K562 (cell line): ENCODE measurements around the gene SPATC1L. TPM values are rescaled to one million over a fixed set of nuclear protein-coding genes. Genes with fewer than 3 reads are reported as not detected.

ENCODE experiments used
- ADNP ChIP-seq: fragments of 200-800 bp; sonication (Bioruptor generic); IDR thresholded peaks from 2 replicates; pipeline ENCODE4 v1.6.1; 2016; ENCODE audit warnings: missing genetic modification characterization, missing compliant biosample characterization
- ATF1 ChIP-seq, 2 experiments: fragments of 450-650 bp in 1 of 2; IDR thresholded peaks; 2 replicates each; pipeline ENCODE4 v1.6.1; 2016; ENCODE audit warnings: missing compliant biosample characterization in 1 of 2, missing genetic modification characterization in 1 of 2
- ATF2 ChIP-seq: sonication (generic); formaldehyde crosslinking; IDR thresholded peaks from 2 replicates; pipeline ENCODE4 v1.8.1; 2022; ENCODE audit warnings: missing genetic modification reagents
- CBFB ChIP-seq: sonication (generic); formaldehyde crosslinking; IDR thresholded peaks from 2 replicates; pipeline ENCODE4 v1.4.0; 2020; ENCODE audit warnings: mild to moderate bottlenecking, missing genetic modification reagents
- CBX2 ChIP-seq: fragments of 200-600 bp; sonication (generic); IDR thresholded peaks from one replicate; pipeline ENCODE4 v1.6.1; 2012; ENCODE audit warnings: mild to moderate bottlenecking, low read length, inconsistent platforms; ENCODE audit not compliant: insufficient read depth, poor library complexity, severe bottlenecking
- FOXK2 ChIP-seq, 2 experiments: fragments of 450-650 bp; IDR thresholded peaks in 1 of 2; conservative IDR thresholded peaks in 1 of 2; 2 replicates each; pipeline ENCODE4 v1.6.1; 2016; ENCODE audit warnings: low read depth in 2 of 2, mild to moderate bottlenecking in 1 of 2
- POLR2A ChIP-seq: fragments of 450-650 bp; conservative IDR thresholded peaks from 2 replicates; pipeline ENCODE4 v1.6.1; 2016
- RAD21 ChIP-seq, 2 experiments: fragments of 250-450 bp in 1 of 2; fragments of 450-650 bp in 1 of 2; sonication (Bioruptor Pico) in 1 of 2; formaldehyde crosslinking in 1 of 2; IDR thresholded peaks in 1 of 2; conservative IDR thresholded peaks in 1 of 2; 2 replicates each; pipeline versions ENCODE4 v1.4.0 to v1.8.0; 2020 to 2022; ENCODE audit warnings: mild to moderate bottlenecking in 2 of 2, moderate library complexity in 1 of 2
- RBM22 ChIP-seq: fragments of 200-400 bp; formaldehyde crosslinking; IDR thresholded peaks from 2 replicates; pipeline ENCODE4 v1.6.1; 2018; ENCODE audit warnings: low read length, low read depth; ENCODE audit not compliant: poor library complexity, severe bottlenecking
- SAP30 ChIP-seq: fragments of 200-600 bp; sonication (generic); IDR thresholded peaks from 2 replicates; pipeline ENCODE4 v1.6.1; 2012; ENCODE audit warnings: borderline replicate concordance, low read depth, mild to moderate bottlenecking, moderate library complexity, low read length, control low read depth, inconsistent platforms; ENCODE audit not compliant: insufficient read depth, poor library complexity, severe bottlenecking
- SMARCA4 ChIP-seq: fragments of 450-650 bp; IDR thresholded peaks from 2 replicates; pipeline ENCODE4 v1.6.1; 2016
- SREBF1 ChIP-seq: fragments of 150-350 bp; IDR thresholded peaks from 2 replicates; pipeline ENCODE4 v1.6.1; 2014; ENCODE audit warnings: antibody characterized with exemption, low read depth, low read length, borderline replicate concordance
- SRSF7 ChIP-seq: fragments of 200-400 bp; formaldehyde crosslinking; optimal IDR thresholded peaks from 2 replicates; pipeline ENCODE3; 2017; ENCODE audit warnings: mild to moderate bottlenecking, low read depth, low read length
- TCFL5 ChIP-seq: fragments of 250-450 bp; sonication (Bioruptor Pico); conservative IDR thresholded peaks from 2 replicates; pipeline ENCODE4 v1.6.1; 2021; ENCODE audit warnings: mild to moderate bottlenecking, moderate library complexity, matching md5 sums
- TEAD4 ChIP-seq, 2 experiments: sonication (generic) in 1 of 2; formaldehyde crosslinking in 1 of 2; IDR thresholded peaks; 2 replicates each; pipeline versions ENCODE4 v1.6.1 to v1.8.0; 2012 to 2022; ENCODE audit warnings: borderline replicate concordance in 1 of 2, inconsistent platforms in 1 of 2, low read length in 1 of 2, mild to moderate bottlenecking in 1 of 2, missing genetic modification reagents in 1 of 2
- TRIM25 ChIP-seq: fragments of 450-650 bp; IDR thresholded peaks from 2 replicates; pipeline ENCODE4 v1.7.0; 2016; ENCODE audit warnings: borderline replicate concordance
- ZNF830 ChIP-seq: fragments of 250-450 bp; sonication (Bioruptor Pico); IDR thresholded peaks from 2 replicates; pipeline ENCODE4 v1.5.0; 2021; ENCODE audit warnings: mild to moderate bottlenecking
- ZSCAN29 ChIP-seq: fragments of 450-650 bp; IDR thresholded peaks from 2 replicates; pipeline ENCODE4 v1.6.1; 2017
- polyA plus RNA-seq, 8 experiments: library from polyadenylated mRNA; depleted of rRNA in 4 of 8; stranded (reverse) in 5 of 8; unstranded in 3 of 8; fragments of >200 nt; fragmentation: Nextera tagmentation in 2 of 8; fragmentation: Illumina TruSeq in 1 of 8; extraction: Ambion mirVana in 2 of 8; extraction: Trizol in 1 of 8; gene quantifications; 2 replicates each; pipeline versions ENCODE4 v1.2.1 to v1.2.3, GENCODE V29; 2011 to 2014; ENCODE audit warnings: inconsistent platforms in 1 of 8, missing spikeins in 1 of 8
- total RNA-seq, 7 experiments: library from RNA; depleted of rRNA in 6 of 7; stranded (reverse); fragments of >200 nt in 6 of 7; fragmentation: Illumina TruSeq in 2 of 7; extraction: Trizol in 2 of 7; gene quantifications; 2 replicates each; pipeline versions ENCODE4 v1.2.1 to v1.2.3, GENCODE V29; 2011 to 2021; ENCODE audit warnings: low replicate concordance in 1 of 7

SPATC1L gene
- total and polyA plus RNA-seq, 9 of the 15 experiments (the other 6 are each of a cell fraction or from before 2014, with no cell fraction given), result 0.14 to 121 (median 34.0) TPM; not detected in 1

- peak; percentile 59 for TF ChIP-seq SAP30
- peak; percentile 78 to 83 for TF ChIP-seq FOXK2 (conservative IDR thresholded peaks at IDR 0.05 in 1 of 2, IDR thresholded peaks at IDR 0.05 in 1 of 2; ENCODE audit: low read depth in 2 of 2)
- TF ChIP-seq SMARCA4, result 0 out of 2 replicates have a peak, but pooled peaks have one; percentile 35
- TF ChIP-seq CBFB (CRISPR knock-in tag), result no peak
- TF ChIP-seq ATF2 (CRISPR knock-in tag), result no peak
- TF ChIP-seq CBX2, result no peak
- TF ChIP-seq TRIM25, result no peak
- TF ChIP-seq SREBF1, result no peak
- TF ChIP-seq ZNF830, result no peak
- no peak for TF ChIP-seq SRSF7
- no peak for TF ChIP-seq ADNP (tag)
- TF ChIP-seq RAD21 (CRISPR knock-in tag; conservative IDR thresholded peaks at IDR 0.05 in 1 of 2, IDR thresholded peaks at IDR 0.05 in 1 of 2), result no peak
- no peak for TF ChIP-seq ZSCAN29
- 0 out of 2 replicates have a peak, but pooled peaks have one; percentile 19 for TF ChIP-seq TEAD4 (IDR thresholded peaks at IDR 0.05; ENCODE audit: low read length)
- TF ChIP-seq TEAD4 (CRISPR knock-in tag; IDR thresholded peaks at IDR 0.05; ENCODE audit: borderline replicate concordance), result no peak
- TF ChIP-seq POLR2A, result no peak
- TF ChIP-seq ATF1 (CRISPR knock-in tag; IDR thresholded peaks at IDR 0.05), result no peak
- TF ChIP-seq ATF1 (tag; IDR thresholded peaks at IDR 0.05), result no peak; the same call in 1 of the 2 replicates
- no peak for TF ChIP-seq RBM22
- TF ChIP-seq TCFL5 (CRISPR knock-in tag), result no peak
These were observed 4.1 kb downstream of the SPATC1L start (continued) for GRCh38 chr21:46180079-46180722.
